Measurements from ENCODE around the gene LIN54. TPM values are rescaled to one million over a fixed set of nuclear protein-coding genes. Genes with fewer than 3 reads are reported as not detected.

The LIN54 gene
- total and polyA plus RNA-seq, 9 of the 15 experiments (the other 6 are each of a cell fraction or from before 2014, with no cell fraction given): 2.2 to 22.5 (median 15.8) TPM

- TF ChIP-seq HMBOX1 (IDR thresholded peaks at IDR 0.05) (peak; percentile 55; the same call in 1 of the 2 replicates), MEF2A (IDR thresholded peaks at IDR 0.05; ENCODE audit: control insufficient read depth, low read depth, low read length) (no peak), REST (IDR thresholded peaks at IDR 0.05; ENCODE audit: borderline replicate concordance) (peak; percentile 96), REST (CRISPR knock-in tag; IDR thresholded peaks at IDR 0.05; ENCODE audit: low read depth) (no peak), NELFE (IDR thresholded peaks at IDR 0.05; ENCODE audit: insufficient read depth, insufficient read length) (no peak), THAP7 (CRISPR knock-in tag; IDR thresholded peaks at IDR 0.05) (no peak), STAG1 (CRISPR knock-in tag; IDR thresholded peaks at IDR 0.05; ENCODE audit: borderline replicate concordance) (no peak), HOXB6 (CRISPR knock-in tag; IDR thresholded peaks at IDR 0.05; ENCODE audit: borderline replicate concordance) (no peak), THRA (IDR thresholded peaks at IDR 0.05) (no peak), CREB1 (IDR thresholded peaks at IDR 0.05) (peak; percentile 63), CREB1 (CRISPR knock-in tag; IDR thresholded peaks at IDR 0.05) (peak; percentile 65; the same call in 1 of the 2 replicates), HDAC2 (IDR thresholded peaks at IDR 0.05) (peak; percentile 77), ATF3 (IDR thresholded peaks at IDR 0.05) (peak; percentile 22; the same call in 1 of the 2 replicates), ATF3 (CRISPR knock-in tag; conservative IDR thresholded peaks at IDR 0.05) (peak; percentile 67; the same call in 1 of the 2 replicates), NCOA6 (IDR thresholded peaks at IDR 0.05) (peak; percentile 40)
Measured at GRCh38 chr4:83034630-83035494, 24.2 kb upstream of the LIN54 start, which contains the start of gene COPS4 (continued).
